Measurements from ENCODE around the gene JAKMIP2. TPM values are rescaled to one million over a fixed set of nuclear protein-coding genes. Genes with fewer than 3 reads are reported as not detected.
"Not testable (repeated sequence)": the region's sequence is repeated elsewhere in the genome, so short reads cannot be mapped to it uniquely, and the experiment has no call there.

JAKMIP2 gene
- total RNA-seq, 1 experiment from 2014 or later: not detected

- ChIA-PET POLR2A (no interaction called here), CTCF (interaction anchor here (0.6 kb wide), 1 partner anchor 35 kb away, joined by 3 read pairs; no protein-coding TSS in a partner anchor)
- intact Hi-C loops (cut with micrococcal nuclease): no loop called here
These were observed 228.2 kb downstream of the JAKMIP2 start for GRCh38 chr5:147554261-147554817.

GRCh38 chr5:147553817-147554216, 228.7 kb downstream of the JAKMIP2 start:
- H3K9me3 ChIP-seq (ENCODE audit: control insufficient read depth in 1 of 2, insufficient read depth in 1 of 2, low read depth in 1 of 2, low read length in 2 of 2); DNase-seq (ENCODE audit: low read depth, low spot score); H3K4me3 ChIP-seq (replicated peaks in 1 of 2; ENCODE audit: low read depth in 1 of 2, low read length in 2 of 2); H3K4me1 ChIP-seq (ENCODE audit: control insufficient read depth in 1 of 2, insufficient read depth in 2 of 2, low read length in 2 of 2); H3K79me2 ChIP-seq (ENCODE audit: insufficient read depth, low read length); H3K27ac ChIP-seq (ENCODE audit: low read depth, low read length); H3K36me3 ChIP-seq (ENCODE audit: control insufficient read depth in 1 of 2, insufficient read depth in 2 of 2, low read length in 2 of 2); ATAC-seq; H3K27me3 ChIP-seq (ENCODE audit: insufficient read depth, low read length); H3K4me2 ChIP-seq (ENCODE audit: low read length); H4K20me1 ChIP-seq (ENCODE audit: insufficient read depth); RAD21 ChIA-PET (ENCODE audit: low non-redundant PET in 1 of 2, low total read pairs in 2 of 2, uncharacterized antibody in 2 of 2, unreplicated experiment in 2 of 2); POLR2A ChIA-PET; H3K9ac ChIP-seq (ENCODE audit: low read length); H2AFZ ChIP-seq (ENCODE audit: low read depth, low read length, poor library complexity, severe bottlenecking); intact Hi-C loops (cut with micrococcal nuclease); BruUV-seq (replicated peaks); H3K9me2 ChIP-seq (ENCODE audit: insufficient read depth): not testable (repeated sequence)
- CTCF ChIA-PET: interaction anchor here (0.6 kb wide), 1 partner anchor 35 kb away, joined by 3 read pairs; no protein-coding TSS in a partner anchor

More at GRCh38 chr5:147554261-147554817, 228.2 kb downstream of the JAKMIP2 start:
- no peaks in the 10 kb centered on the region for H3K9me2 ChIP-seq (ENCODE audit: insufficient read depth)
- RAD21 ChIA-PET (ENCODE audit: low non-redundant PET in 1 of 2, low total read pairs in 2 of 2, uncharacterized antibody in 2 of 2, unreplicated experiment in 2 of 2): no interaction called here
- TF ChIP-seq CTCF (IDR thresholded peaks at IDR 0.05 in 2 of 3, conservative IDR thresholded peaks at IDR 0.05 in 1 of 3; ENCODE audit: borderline replicate concordance in 1 of 3, insufficient read depth in 1 of 3, low read depth in 2 of 3, low read length in 2 of 3): no peak
- no peak for TF ChIP-seq MAX (IDR thresholded peaks at IDR 0.05)
- TF ChIP-seq ELF1 (IDR thresholded peaks at IDR 0.05; ENCODE audit: borderline replicate concordance, low read depth): no peak
- TF ChIP-seq ATF3 (IDR thresholded peaks at IDR 0.05): no peak
- TF ChIP-seq SIN3A (IDR thresholded peaks at IDR 0.05; ENCODE audit: low read depth): no peak
- TF ChIP-seq CEBPB (IDR thresholded peaks at IDR 0.05; ENCODE audit: low read depth): no peak
- no peak for TF ChIP-seq EGR1 (IDR thresholded peaks at IDR 0.05; ENCODE audit: low read depth)
- no peak for TF ChIP-seq TCF7L2 (IDR thresholded peaks at IDR 0.05; ENCODE audit: borderline replicate concordance, extremely low read depth, insufficient read depth, insufficient read length)
- TF ChIP-seq SRF (IDR thresholded peaks at IDR 0.05; ENCODE audit: low read depth): no peak
- TF ChIP-seq EZH2phosphoT487 (IDR thresholded peaks at IDR 0.05; ENCODE audit: borderline replicate concordance): no peak
- no peak overlapping the region for H3K27ac ChIP-seq (ENCODE audit: low read depth, low read length)
- no TSS peak for BruUV-seq (replicated peaks)
- H3K4me3 ChIP-seq (replicated peaks in 1 of 2; ENCODE audit: low read depth in 1 of 2, low read length in 2 of 2): no peak overlapping the region
- no peak overlapping the region for H3K4me2 ChIP-seq (ENCODE audit: low read length)
- no peaks in the 10 kb centered on the region for H4K20me1 ChIP-seq (ENCODE audit: insufficient read depth)
- no peaks in the 10 kb centered on the region for H3K79me2 ChIP-seq (ENCODE audit: insufficient read depth, low read length)
- 0 out of 2 replicates have a peak, but pooled peaks cover 7% of the 10 kb centered on the region for H3K27me3 ChIP-seq (ENCODE audit: insufficient read depth, low read length)
- no peak for DNase-seq (ENCODE audit: low read depth, low spot score)
- no peak overlapping the region for H3K9ac ChIP-seq (ENCODE audit: low read length)
- no peaks in the 10 kb centered on the region for H3K4me1 ChIP-seq (ENCODE audit: control insufficient read depth in 1 of 2, insufficient read depth in 2 of 2, low read length in 2 of 2)
- no peak overlapping the region for H2AFZ ChIP-seq (ENCODE audit: low read depth, low read length, poor library complexity, severe bottlenecking)
- ATAC-seq: no peak
- no peaks in the 10 kb centered on the region for H3K36me3 ChIP-seq (ENCODE audit: control insufficient read depth in 1 of 2, insufficient read depth in 2 of 2, low read length in 2 of 2)
- H3K9me3 ChIP-seq (ENCODE audit: control insufficient read depth in 1 of 2, insufficient read depth in 1 of 2, low read depth in 1 of 2, low read length in 2 of 2): no peaks in the 10 kb centered on the region

All from HCT116 (cell line).